HepG2 (cell line): ENCODE measurements around the gene IL4I1. TPM values are rescaled to one million over a fixed set of nuclear protein-coding genes. Genes with fewer than 3 reads are reported as not detected.
A peak's percentile ranks its signal among the peaks of the same experiment; 100 is the strongest.

Source experiments
- EP300 ChIP-seq, 3 experiments: sonication (generic) in 1 of 3; formaldehyde crosslinking in 1 of 3; IDR thresholded peaks; 2 replicates each; pipeline versions ENCODE4 v1.5.1 to v1.6.1; 2011 to 2020; ENCODE audit warnings: low read depth in 2 of 3, low read length in 2 of 3, borderline replicate concordance in 1 of 3, improper control_type of control experiment in 1 of 3, mild to moderate bottlenecking in 1 of 3, missing genetic modification reagents in 1 of 3, moderate library complexity in 1 of 3
- GABPA ChIP-seq, 2 experiments: IDR thresholded peaks; 2 replicates each; pipeline ENCODE4 v1.6.1; 2011 to 2016; ENCODE audit warnings: low read depth in 2 of 2, low read length in 1 of 2, missing biosample characterization in 1 of 2, missing genetic modification characterization in 1 of 2
- JARID2 ChIP-seq: sonication (generic); formaldehyde crosslinking; IDR thresholded peaks from 2 replicates; pipeline ENCODE4 v1.8.1; 2023; ENCODE audit warnings: missing genetic modification reagents, inconsistent platforms; ENCODE audit not compliant: insufficient replicate concordance
- MNT ChIP-seq: fragments of 450-650 bp; IDR thresholded peaks from 2 replicates; pipeline ENCODE4 v1.6.1; 2016
- NBN ChIP-seq: fragments of 450-650 bp; conservative IDR thresholded peaks from 2 replicates; pipeline ENCODE4 v1.6.1; 2017
- PATZ1 ChIP-seq: sonication (generic); formaldehyde crosslinking; IDR thresholded peaks from 2 replicates; pipeline ENCODE4 v1.4.0; 2020; ENCODE audit warnings: missing genetic modification reagents
- RBFOX2 ChIP-seq: fragments of 200-400 bp; formaldehyde crosslinking; IDR thresholded peaks from 2 replicates; pipeline ENCODE4 v1.6.1; 2017; ENCODE audit warnings: low read depth, mild to moderate bottlenecking, low read length
- SNAPC5 ChIP-seq: sonication (generic); formaldehyde crosslinking; IDR thresholded peaks from 2 replicates; pipeline ENCODE4 v1.8.1; 2023; ENCODE audit warnings: mild to moderate bottlenecking, missing genetic modification reagents, borderline replicate concordance
- TERF1 ChIP-seq: sonication (generic); formaldehyde crosslinking; IDR thresholded peaks from 2 replicates; pipeline ENCODE4 v1.8.0; 2022; ENCODE audit warnings: mild to moderate bottlenecking, missing genetic modification reagents, moderate library complexity
- ZNF124 ChIP-seq: sonication (generic); formaldehyde crosslinking; IDR thresholded peaks from 2 replicates; pipeline ENCODE4 v1.4.0; 2020; ENCODE audit warnings: missing genetic modification reagents
- ZNF354B ChIP-seq: sonication (generic); formaldehyde crosslinking; IDR thresholded peaks from 2 replicates; pipeline ENCODE4 v1.8.0; 2022; ENCODE audit warnings: mild to moderate bottlenecking, missing genetic modification reagents
- ZNF451 ChIP-seq: sonication (generic); formaldehyde crosslinking; IDR thresholded peaks from 2 replicates; pipeline ENCODE4 v1.5.0; 2020; ENCODE audit warnings: mild to moderate bottlenecking, missing genetic modification reagents
- ZNF484 ChIP-seq: sonication (generic); formaldehyde crosslinking; IDR thresholded peaks from 2 replicates; pipeline ENCODE4 v1.5.1; 2020; ENCODE audit warnings: mild to moderate bottlenecking, low read depth, missing genetic modification reagents, borderline replicate concordance
- ZNF549 ChIP-seq: sonication (generic); formaldehyde crosslinking; IDR thresholded peaks from 2 replicates; pipeline ENCODE4 v1.5.0; 2020; ENCODE audit warnings: missing genetic modification reagents
- ZNF639 ChIP-seq: conservative IDR thresholded peaks from 2 replicates; pipeline ENCODE4 v1.6.1; 2018; ENCODE audit warnings: missing genetic modification reagents
- ZNF674 ChIP-seq: sonication (generic); formaldehyde crosslinking; IDR thresholded peaks from 2 replicates; pipeline ENCODE4 v1.5.0; 2020; ENCODE audit warnings: low read depth, mild to moderate bottlenecking, missing genetic modification reagents
- ZSCAN25 ChIP-seq: sonication (generic); formaldehyde crosslinking; IDR thresholded peaks from 2 replicates; pipeline ENCODE4 v1.8.0; 2022; ENCODE audit warnings: mild to moderate bottlenecking, missing genetic modification reagents
- polyA plus RNA-seq, 8 experiments: library from polyadenylated mRNA; depleted of rRNA in 3 of 8; stranded (reverse) in 7 of 8; unstranded in 1 of 8; fragments of >200 nt; fragmentation: Illumina TruSeq in 4 of 8; extraction: Trizol in 4 of 8; gene quantifications; 2 replicates each; pipeline versions ENCODE4 v1.2.1 to v1.2.3, GENCODE V29; 2011 to 2016; ENCODE audit warnings: low read depth in 4 of 8, missing spikeins in 1 of 8, mixed read lengths in 1 of 8; ENCODE audit not compliant: insufficient read depth in 1 of 8
- total RNA-seq, 5 experiments: library from RNA; depleted of rRNA; stranded (reverse); fragments of >200 nt; fragmentation: Illumina TruSeq; extraction: Trizol; gene quantifications; 2 replicates each; pipeline ENCODE4 v1.2.3, GENCODE V29; 2016; ENCODE audit warnings: low read depth in 1 of 5

The IL4I1 gene
- total and polyA plus RNA-seq, 2 of the 13 experiments (the other 11 are each of a cell fraction or from before 2014, with no cell fraction given): not detected

GRCh38 chr19:49876422-49877019 is 20.2 kb downstream of the IL4I1 start (continued):
- peak; percentile 52; the same call in 1 of the 2 replicates for TF ChIP-seq MNT
- peak; percentile 77 for TF ChIP-seq GABPA (IDR thresholded peaks at IDR 0.05; ENCODE audit: low read depth, low read length)
- TF ChIP-seq GABPA (CRISPR knock-in tag; IDR thresholded peaks at IDR 0.05; ENCODE audit: low read depth): peak; percentile 85
- no peak; the same call in 1 of the 2 replicates for TF ChIP-seq ZSCAN25 (CRISPR knock-in tag)
- TF ChIP-seq NBN: no peak
- no peak for TF ChIP-seq SNAPC5 (CRISPR knock-in tag)
- peak; percentile 84; the same call in 1 of the 2 replicates for TF ChIP-seq ZNF674
- no peak for TF ChIP-seq JARID2 (CRISPR knock-in tag)
- no peak for TF ChIP-seq TERF1
- TF ChIP-seq ZNF451 (CRISPR knock-in tag): no peak
- no peak for TF ChIP-seq EP300 (IDR thresholded peaks at IDR 0.05; ENCODE audit: low read depth in 2 of 2, low read length in 2 of 2)
- TF ChIP-seq EP300 (CRISPR knock-in tag; IDR thresholded peaks at IDR 0.05; ENCODE audit: borderline replicate concordance): no peak; the same call in 1 of the 2 replicates
- TF ChIP-seq ZNF354B (CRISPR knock-in tag): no peak
- no peak; the same call in 1 of the 2 replicates for TF ChIP-seq PATZ1
- TF ChIP-seq ZNF549 (CRISPR knock-in tag): no peak
- TF ChIP-seq RBFOX2: peak; percentile 97
- TF ChIP-seq ZNF639 (CRISPR knock-in tag): no peak; the same call in 1 of the 2 replicates
- no peak; the same call in 1 of the 2 replicates for TF ChIP-seq ZNF124
- TF ChIP-seq ZNF484 (CRISPR knock-in tag): no peak
